Upper lobe of left lung (tissue), 6 donors: ENCODE measurements around the gene FBXL13. TPM values are rescaled to one million over a fixed set of nuclear protein-coding genes. Genes with fewer than 3 reads are reported as not detected.

Source experiments
- ATAC-seq, 2 donors: fragments of 200-7000 bp; cut with Tn5 transposase; one replicate each; pipeline ENCODE4 v1.9.1; 2022; ENCODE audit warnings: mild to moderate bottlenecking in 2 of 2, moderate library complexity in 2 of 2; ENCODE audit not compliant: low FRiP score in 2 of 2
- DNase-seq, 2 donors: peaks; one replicate each; pipeline ENCODE4 v3.0.0-alpha.2; 2019 to 2020
- H3K27ac ChIP-seq, 4 donors: fragments of 200-600 bp; sonication (generic); one replicate each; pipeline ENCODE4 v1.5.1; 2016 to 2019
- H3K27me3 ChIP-seq, 4 donors: fragments of 200-600 bp; sonication (generic); one replicate each; pipeline ENCODE4 v1.5.1; 2017 to 2019
- H3K36me3 ChIP-seq, 4 donors: fragments of 200-600 bp; sonication (generic); one replicate each; pipeline ENCODE4 v1.5.1; 2016 to 2019
- H3K4me1 ChIP-seq, 4 donors: fragments of 200-600 bp; sonication (generic); one replicate each; pipeline ENCODE4 v1.5.1; 2018 to 2019
- H3K4me3 ChIP-seq, 4 donors: fragments of 200-600 bp; sonication (generic); one replicate each; pipeline ENCODE4 v1.5.1; 2017 to 2019; ENCODE audit warnings: mild to moderate bottlenecking in 2 of 4, moderate library complexity in 1 of 4
- H3K9me3 ChIP-seq, 4 donors: fragments of 200-600 bp; sonication (generic); one replicate each; pipeline ENCODE4 v1.5.1; 2018 to 2019
- EP300 ChIP-seq, 4 donors: sonication (generic); formaldehyde crosslinking; IDR thresholded peaks; one replicate each; pipeline ENCODE4 v1.5.1; 2017; ENCODE audit warnings: antibody characterized with exemption in 4 of 4, control low read depth in 2 of 4
- POLR2A ChIP-seq, 4 donors: fragments of 450-650 bp; IDR thresholded peaks; one replicate each; pipeline ENCODE4 v1.5.1; 2016 to 2017; ENCODE audit warnings: antibody characterized with exemption in 4 of 4, mild to moderate bottlenecking in 2 of 4
- POLR2AphosphoS5 ChIP-seq, 2 donors: sonication (generic); formaldehyde crosslinking; IDR thresholded peaks; one replicate each; pipeline ENCODE4 v1.5.1; 2017; ENCODE audit warnings: antibody characterized with exemption in 2 of 2
- WGBS, 2 donors: methylation state at CpG; one replicate each; pipeline ENCODE4 v1.1.5; 2017 to 2018; 5-methylcytosine and 5-hydroxymethylcytosine counted together
- total RNA-seq, 6 donors: library from RNA; depleted of rRNA in 4 of 6; stranded (reverse); fragments of >200 nt in 4 of 6; gene quantifications; one replicate each; pipeline versions ENCODE4 v1.1.0 to v1.2.1, GENCODE V29; 2016 to 2021
- TF ChIP-seq, protein P1 (sequence below), 6 experiments: fragments of 450-650 bp in 4 of 6; fragments of 200-600 bp in 2 of 6; sonication (generic) in 2 of 6; IDR thresholded peaks; one replicate each; pipeline ENCODE4 v1.5.1; 2016 to 2019; ENCODE audit warnings: antibody characterized with exemption in 6 of 6
- donor health status: DM: no; HTN: no; CAD: no; lungs with moderate emphysema.
- donor health status: DM: no; HTN: yes; CAD: no; lungs with severe emphysema.

The FBXL13 gene
- total RNA-seq, 6 donors from 2014 or later = 1.6 to 11.6 (median 2.9) TPM

DNA sequence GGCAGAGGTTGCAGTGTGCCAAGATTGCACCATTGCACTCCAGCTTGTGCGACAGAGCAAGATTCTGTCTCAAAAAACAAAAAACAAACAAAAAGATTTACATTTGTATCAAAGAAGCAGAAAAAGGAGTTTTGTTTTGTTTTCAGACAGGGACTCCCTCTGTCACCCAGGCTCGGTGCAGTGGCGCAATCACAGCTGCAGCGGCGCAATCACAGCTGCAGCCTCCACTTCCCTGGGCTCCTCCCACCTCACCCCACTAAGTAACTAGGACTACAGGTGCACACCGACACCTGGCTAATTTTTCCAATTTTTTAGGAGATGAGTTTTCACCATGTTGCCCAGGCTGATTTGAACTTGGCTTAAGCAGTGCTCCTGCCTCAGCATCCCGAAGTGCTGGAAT, 2.2 kb upstream of the FBXL13 start:
- H3K4me1 ChIP-seq = peaks cover 14 to 26% (median 23%) of the 10 kb centered on the region in 4 donors
- H3K27me3 ChIP-seq = no peaks in the 10 kb centered on the region
- no peaks in the 10 kb centered on the region for H3K36me3 ChIP-seq
- TF ChIP-seq POLR2AphosphoS5 (IDR thresholded peaks at IDR 0.05) = no peak
- no peak for TF ChIP-seq POLR2A (IDR thresholded peaks at IDR 0.05)
- TF ChIP-seq EP300 (IDR thresholded peaks at IDR 0.05) = no peak
- no peaks in the 10 kb centered on the region for H3K9me3 ChIP-seq
- 92 to 94% methylated on average over 7 of the region's 7 CpGs for WGBS, 2 donors
- H3K4me3 ChIP-seq = no peak overlapping the region
- DNase-seq (peak; percentile 36 to 74), ATAC-seq (no peak)
- no peak overlapping the region for H3K27ac ChIP-seq

DNA sequence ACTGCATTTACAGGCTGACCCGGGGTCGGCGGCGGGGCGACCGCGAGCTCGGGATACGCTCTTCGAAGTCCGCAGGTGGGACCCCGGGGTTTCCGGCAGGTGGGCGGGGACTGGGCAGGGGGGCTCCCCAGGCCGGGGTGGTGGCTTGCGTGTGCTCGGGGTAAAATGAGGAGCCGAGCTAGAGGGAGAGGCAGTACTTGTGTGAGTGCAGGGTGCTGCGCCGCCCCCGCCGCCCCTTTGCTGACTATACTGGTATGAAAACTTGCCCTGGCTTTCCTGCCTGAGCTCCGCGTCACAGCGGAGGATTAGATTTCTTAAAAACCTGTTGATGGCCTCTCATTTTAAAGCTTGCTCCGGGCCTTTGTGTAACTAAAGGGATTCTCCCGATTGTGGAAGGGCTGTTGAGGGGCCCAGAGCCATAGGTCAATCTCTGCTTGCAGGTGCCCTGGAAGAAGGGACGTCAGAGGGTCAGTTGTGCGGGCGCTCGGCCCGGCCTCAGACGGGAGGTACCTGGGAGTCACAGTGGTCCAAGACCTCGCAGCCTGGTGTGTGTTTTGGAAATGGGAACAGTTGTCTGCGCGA, 832 bp upstream of the FBXL13 start:
- TF ChIP-seq, protein P1, sequence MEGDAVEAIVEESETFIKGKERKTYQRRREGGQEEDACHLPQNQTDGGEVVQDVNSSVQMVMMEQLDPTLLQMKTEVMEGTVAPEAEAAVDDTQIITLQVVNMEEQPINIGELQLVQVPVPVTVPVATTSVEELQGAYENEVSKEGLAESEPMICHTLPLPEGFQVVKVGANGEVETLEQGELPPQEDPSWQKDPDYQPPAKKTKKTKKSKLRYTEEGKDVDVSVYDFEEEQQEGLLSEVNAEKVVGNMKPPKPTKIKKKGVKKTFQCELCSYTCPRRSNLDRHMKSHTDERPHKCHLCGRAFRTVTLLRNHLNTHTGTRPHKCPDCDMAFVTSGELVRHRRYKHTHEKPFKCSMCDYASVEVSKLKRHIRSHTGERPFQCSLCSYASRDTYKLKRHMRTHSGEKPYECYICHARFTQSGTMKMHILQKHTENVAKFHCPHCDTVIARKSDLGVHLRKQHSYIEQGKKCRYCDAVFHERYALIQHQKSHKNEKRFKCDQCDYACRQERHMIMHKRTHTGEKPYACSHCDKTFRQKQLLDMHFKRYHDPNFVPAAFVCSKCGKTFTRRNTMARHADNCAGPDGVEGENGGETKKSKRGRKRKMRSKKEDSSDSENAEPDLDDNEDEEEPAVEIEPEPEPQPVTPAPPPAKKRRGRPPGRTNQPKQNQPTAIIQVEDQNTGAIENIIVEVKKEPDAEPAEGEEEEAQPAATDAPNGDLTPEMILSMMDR (IDR thresholded peaks at IDR 0.05) = no peak
- TF ChIP-seq POLR2A (IDR thresholded peaks at IDR 0.05) (no peak), POLR2AphosphoS5 (IDR thresholded peaks at IDR 0.05) (no peak), EP300 (IDR thresholded peaks at IDR 0.05) (no peak)

DNA sequence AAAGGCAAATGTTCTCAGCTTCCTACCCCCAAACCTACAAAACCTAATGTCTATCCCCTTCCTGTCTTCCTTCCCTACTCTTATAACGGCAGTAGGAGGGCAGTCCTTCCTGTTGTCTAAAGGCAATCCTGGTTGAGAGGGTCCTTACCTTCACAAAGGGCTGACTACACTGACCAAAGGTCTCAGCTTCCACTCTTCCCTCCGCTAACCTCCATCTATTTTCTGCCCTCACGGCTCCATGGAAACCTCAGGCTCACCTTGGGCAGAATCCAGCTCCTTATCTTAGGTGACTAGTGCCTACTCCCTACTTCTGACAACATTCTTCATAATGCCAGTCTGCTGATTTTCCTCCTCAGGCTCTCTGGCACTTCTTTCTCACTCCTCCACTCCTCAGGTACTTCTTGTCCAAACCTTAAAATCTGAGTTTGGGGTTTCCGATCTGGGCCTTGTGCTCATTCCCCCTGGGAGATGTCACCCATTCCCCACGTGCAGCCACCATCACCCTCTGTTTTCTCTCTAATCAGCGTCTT, 542 bp downstream of the FBXL13 start:
- Histone ChIP-seq H3K4me3 (peak overlapping the region; percentile 53 to 92 (median 72)), H3K27me3 (no peaks in the 10 kb centered on the region), H3K9me3 (no peaks in the 10 kb centered on the region), H3K27ac (peak overlapping the region; percentile 85 to 94 (median 90)), H3K4me1 (peaks cover 14 to 26% (median 23%) of the 10 kb centered on the region in 4 donors), H3K36me3 (no peaks in the 10 kb centered on the region)
- ATAC-seq (peak in 1 of 2 donors; percentile 32), DNase-seq (peak in 1 of 2 donors; percentile 27)
- WGBS, 2 donors = 10 to 15% methylated on average over 6 of the region's 6 CpGs
- TF ChIP-seq POLR2AphosphoS5 (IDR thresholded peaks at IDR 0.05) (no peak), POLR2A (IDR thresholded peaks at IDR 0.05) (peak in 1 of 4 donors; percentile 17)

More for the DNA sequence above, 832 bp upstream of the FBXL13 start:
- H3K27ac ChIP-seq = peak overlapping the region; percentile 85 to 94 (median 90)
- no peaks in the 10 kb centered on the region for H3K9me3 ChIP-seq
- no peaks in the 10 kb centered on the region for H3K27me3 ChIP-seq
- H3K4me1 ChIP-seq = peaks cover 14 to 26% (median 23%) of the 10 kb centered on the region in 4 donors
- WGBS, 2 donors = 0 to 4% methylated on average over 9 to 27 of the region's 36 CpGs
- ATAC-seq (peak; percentile 40 to 50), DNase-seq (peak; percentile 64 to 84)
- peak overlapping the region; percentile 53 to 92 (median 72) for H3K4me3 ChIP-seq
- no peaks in the 10 kb centered on the region for H3K36me3 ChIP-seq

- DNase-seq (no peak), ATAC-seq (no peak)
- TF ChIP-seq POLR2A (IDR thresholded peaks at IDR 0.05) (no peak), POLR2AphosphoS5 (IDR thresholded peaks at IDR 0.05) (no peak), EP300 (IDR thresholded peaks at IDR 0.05) (no peak)
- TF ChIP-seq, protein P1 (IDR thresholded peaks at IDR 0.05) = no peak
- Histone ChIP-seq H3K4me1 (peaks cover 6 to 15% (median 12%) of the 10 kb centered on the region in 4 donors), H3K4me3 (no peak overlapping the region), H3K27ac (no peak overlapping the region), H3K9me3 (no peaks in the 10 kb centered on the region), H3K36me3 (no peaks in the 10 kb centered on the region), H3K27me3 (no peaks in the 10 kb centered on the region)
- 88 to 89% methylated on average over 2 of the region's 2 CpGs for WGBS, 2 donors
These were observed 3.6 kb downstream of the FBXL13 start for GRCh38 chr7:103071000-103071399.

- no peak for TF ChIP-seq POLR2A (IDR thresholded peaks at IDR 0.05)
- TF ChIP-seq, protein P1 (IDR thresholded peaks at IDR 0.05) = no peak
- TF ChIP-seq EP300 (IDR thresholded peaks at IDR 0.05) = no peak
- TF ChIP-seq POLR2AphosphoS5 (IDR thresholded peaks at IDR 0.05) = no peak
- H3K9me3 ChIP-seq = no peaks in the 10 kb centered on the region
- H3K4me3 ChIP-seq = no peak overlapping the region
- H3K4me1 ChIP-seq = peaks cover 0 to 5% (median 3%) of the 10 kb centered on the region in 4 donors
- H3K27ac ChIP-seq = peak overlapping the region in 1 of 4 donors; percentile 33
- WGBS, 2 donors = 88 to 91% methylated on average over 12 to 23 of the region's 23 CpGs
- DNase-seq (peak in 1 of 2 donors; percentile 65), ATAC-seq (peak in 1 of 2 donors; percentile 35)
- H3K27me3 ChIP-seq = no peaks in the 10 kb centered on the region
- no peaks in the 10 kb centered on the region for H3K36me3 ChIP-seq
These were observed 5.9 kb downstream of the FBXL13 start for GRCh38 chr7:103068414-103069403.
